GM13977 (cell line): ENCODE data around the gene GINS2.

ENCODE experiments used
- DNase-seq: peaks from one replicate; pipeline ENCODE4 v3.0.0; 2012; ENCODE audit warnings: low spot score
- CTCF ChIP-seq: IDR thresholded peaks from 2 replicates; pipeline ENCODE4 v1.5.1; 2012; ENCODE audit warnings: mild to moderate bottlenecking, control low read depth; ENCODE audit not compliant: insufficient read depth; ENCODE audit errors: extremely low read depth, missing control alignments
- in situ Hi-C: fragments of 300-500 bp; cut with MboI; formaldehyde crosslinking; loops from one replicate; pipeline ENCODE4 v1.12.0; 2022; ENCODE audit warnings: low sequenced_read_pairs, low pct_unique_long_range_greater_than_20kb, mixed read lengths, inconsistent platforms; ENCODE audit not compliant: unreplicated experiment

The GINS2 gene

GRCh38 chr16:85724126-85724879 lies 35.5 kb upstream of the GINS2 start:
- in situ Hi-C loops = no loop called here
- no peak for TF ChIP-seq CTCF
- DNase-seq = no peak

GRCh38 chr16:85722128-85722893 lies 33.6 kb upstream of the GINS2 start:
- DNase-seq = no peak
- TF ChIP-seq CTCF = no peak
- in situ Hi-C loops = no loop called here

- DNase-seq = no peak
- in situ Hi-C loops = no loop called here
- no peak for TF ChIP-seq CTCF
Observed at GRCh38 chr16:85720302-85720637, 31.5 kb upstream of the GINS2 start.

- in situ Hi-C loops = no loop called here
Observed at GRCh38 chr16:85719605-85720301, 31.0 kb upstream of the GINS2 start.

GRCh38 chr16:85718682-85719081 lies 29.9 kb upstream of the GINS2 start:
- peak; percentile 44 for TF ChIP-seq CTCF
- in situ Hi-C loops = no loop called here
- no peak for DNase-seq

More at GRCh38 chr16:85719605-85720301, 31.0 kb upstream of the GINS2 start:
- no peak for DNase-seq
- no peak for TF ChIP-seq CTCF

- DNase-seq = no peak
- no peak for TF ChIP-seq CTCF
- in situ Hi-C loops = no loop called here
Observed at GRCh38 chr16:85718153-85718477, 29.4 kb upstream of the GINS2 start.
